ENCODE measurements around the gene PCGF6.

DNA sequence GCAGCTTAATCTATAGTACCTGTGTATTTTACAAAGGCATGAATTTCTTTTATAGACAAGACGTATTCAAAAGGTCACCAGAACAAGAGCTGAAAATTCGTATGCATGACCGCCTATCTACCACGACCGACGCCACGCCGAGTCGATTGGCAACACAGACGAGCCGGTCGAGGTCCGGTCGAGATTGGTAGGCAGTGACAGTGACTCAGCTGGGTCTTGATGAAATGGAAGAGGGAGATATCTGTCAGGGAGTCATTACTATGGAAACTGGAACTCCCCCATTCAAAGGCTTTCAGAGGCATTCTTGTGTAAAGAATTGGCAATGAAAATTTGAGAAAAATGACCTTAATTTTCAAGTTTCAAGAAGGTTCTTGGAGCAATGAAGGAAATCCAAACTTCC lies 43.2 kb upstream of the PCGF6 start:
- TF ChIP-seq CTCF (IDR thresholded peaks at IDR 0.05 in 2 of 3, conservative IDR thresholded peaks at IDR 0.05 in 1 of 3; ENCODE audit: borderline replicate concordance in 1 of 3, insufficient read depth in 1 of 3, low read depth in 2 of 3, low read length in 2 of 3) (no peak), POLR2AphosphoS5 (IDR thresholded peaks at IDR 0.05; ENCODE audit: low read depth, low read length) (no peak), EZH2 (IDR thresholded peaks at IDR 0.05) (no peak), MAX (IDR thresholded peaks at IDR 0.05) (no peak), RAD21 (IDR thresholded peaks at IDR 0.05; ENCODE audit: low read depth) (no peak), REST (IDR thresholded peaks at IDR 0.05; ENCODE audit: low read depth) (no peak), ZFX (IDR thresholded peaks at IDR 0.05) (no peak)

Measured in HCT116 (cell line).